Measurements from ENCODE around the gene NCKAP5.

The NCKAP5 gene

GRCh38 chr2:133270550-133270949 is 297.7 kb downstream of the NCKAP5 start:
- Histone ChIP-seq H3K23ac (ENCODE audit: low read length in 2 of 2) (no peak overlapping the region), H2BK120ac (ENCODE audit: low read depth, low read length) (no peak overlapping the region), H3K27me3 (ENCODE audit: control insufficient read depth in 1 of 2, insufficient read depth in 1 of 2, low read length in 2 of 2) (peaks cover 0 to 8% of the 10 kb centered on the region in 2 experiments), H2BK12ac (ENCODE audit: low read length in 2 of 2) (no peak overlapping the region), H3K27ac (ENCODE audit: low read length, poor library complexity, severe bottlenecking) (no peak overlapping the region), H3K4me2 (ENCODE audit: low read length, poor library complexity, severe bottlenecking) (no peak overlapping the region), H3K4ac (ENCODE audit: low read depth in 1 of 2, low read length in 2 of 2) (no peak overlapping the region), H3K36me3 (ENCODE audit: control insufficient read depth in 1 of 2, insufficient read depth in 2 of 2, low read depth in 1 of 2, low read length in 2 of 2) (no peaks in the 10 kb centered on the region), H2BK15ac (ENCODE audit: low read depth, poor library complexity, severe bottlenecking) (no peak overlapping the region), H3K9me3 (ENCODE audit: control insufficient read depth, low read length) (no peaks in the 10 kb centered on the region), H4K8ac (ENCODE audit: low read length) (no peak overlapping the region), H3K79me1 (replicated peaks; ENCODE audit: low read length, poor library complexity, severe bottlenecking) (peaks cover 4% of the 10 kb centered on the region), H3K9ac (ENCODE audit: low read length) (no peak overlapping the region), H3K18ac (ENCODE audit: low read depth in 1 of 2, low read length in 2 of 2) (no peak overlapping the region), H4K91ac (ENCODE audit: low read length) (no peak overlapping the region), H3K14ac (ENCODE audit: low read length in 2 of 2) (no peak overlapping the region), H2AK5ac (ENCODE audit: low read length, severe bottlenecking) (no peak overlapping the region), H3K4me3 (ENCODE audit: insufficient read depth in 1 of 2, low read depth in 1 of 2, low read length in 2 of 2) (no peak overlapping the region), H2AFZ (ENCODE audit: low read depth, low read length) (no peak overlapping the region), H2BK5ac (ENCODE audit: low read depth, low read length, poor library complexity, severe bottlenecking) (no peak overlapping the region), H3K4me1 (ENCODE audit: control insufficient read depth, insufficient read depth, low read depth, low read length) (peaks cover 11% of the 10 kb centered on the region)
- no peak for DNase-seq
- WGBS: 91% methylated on average over 5 of the region's 5 CpGs

GRCh38 chr2:133266926-133267590 is 301.2 kb downstream of the NCKAP5 start:
- Histone ChIP-seq H2AK5ac (ENCODE audit: low read length, severe bottlenecking) (no peak overlapping the region), H3K14ac (ENCODE audit: low read length in 2 of 2) (no peak overlapping the region), H2BK15ac (ENCODE audit: low read depth, poor library complexity, severe bottlenecking) (no peak overlapping the region), H2AFZ (ENCODE audit: low read depth, low read length) (no peak overlapping the region), H2BK12ac (ENCODE audit: low read length in 2 of 2) (no peak overlapping the region), H3K4me1 (ENCODE audit: control insufficient read depth, insufficient read depth, low read depth, low read length) (peaks cover 16% of the 10 kb centered on the region), H3K9me3 (ENCODE audit: control insufficient read depth, low read length) (no peaks in the 10 kb centered on the region), H3K18ac (ENCODE audit: low read depth in 1 of 2, low read length in 2 of 2) (no peak overlapping the region), H3K9ac (ENCODE audit: low read length) (no peak overlapping the region), H3K23ac (ENCODE audit: low read length in 2 of 2) (no peak overlapping the region), H2BK5ac (ENCODE audit: low read depth, low read length, poor library complexity, severe bottlenecking) (no peak overlapping the region), H3K36me3 (ENCODE audit: control insufficient read depth in 1 of 2, insufficient read depth in 2 of 2, low read depth in 1 of 2, low read length in 2 of 2) (no peaks in the 10 kb centered on the region), H4K91ac (ENCODE audit: low read length) (no peak overlapping the region), H2BK120ac (ENCODE audit: low read depth, low read length) (no peak overlapping the region), H4K8ac (ENCODE audit: low read length) (no peak overlapping the region), H3K79me1 (replicated peaks; ENCODE audit: low read length, poor library complexity, severe bottlenecking) (peaks cover 4% of the 10 kb centered on the region), H3K27ac (ENCODE audit: low read length, poor library complexity, severe bottlenecking) (no peak overlapping the region), H3K4me2 (ENCODE audit: low read length, poor library complexity, severe bottlenecking) (peak overlapping the region; percentile 100), H3K27me3 (ENCODE audit: control insufficient read depth in 1 of 2, insufficient read depth in 1 of 2, low read length in 2 of 2) (peaks cover 0 to 8% of the 10 kb centered on the region in 2 experiments), H3K4me3 (ENCODE audit: insufficient read depth in 1 of 2, low read depth in 1 of 2, low read length in 2 of 2) (peak overlapping the region in 1 of 2 experiments; percentile 27), H3K4ac (ENCODE audit: low read depth in 1 of 2, low read length in 2 of 2) (no peak overlapping the region)
- WGBS: 3% methylated on average over 12 of the region's 17 CpGs
- DNase-seq: no peak

- Histone ChIP-seq H3K4ac (ENCODE audit: low read depth in 1 of 2, low read length in 2 of 2) (no peak overlapping the region), H2AFZ (ENCODE audit: low read depth, low read length) (peak overlapping the region; percentile 23), H3K27me3 (ENCODE audit: control insufficient read depth in 1 of 2, insufficient read depth in 1 of 2, low read length in 2 of 2) (peaks cover 0 to 8% of the 10 kb centered on the region in 2 experiments), H3K9me3 (ENCODE audit: control insufficient read depth, low read length) (no peaks in the 10 kb centered on the region), H3K36me3 (ENCODE audit: control insufficient read depth in 1 of 2, insufficient read depth in 2 of 2, low read depth in 1 of 2, low read length in 2 of 2) (no peaks in the 10 kb centered on the region), H2AK5ac (ENCODE audit: low read length, severe bottlenecking) (no peak overlapping the region), H2BK120ac (ENCODE audit: low read depth, low read length) (no peak overlapping the region), H2BK12ac (ENCODE audit: low read length in 2 of 2) (no peak overlapping the region), H4K8ac (ENCODE audit: low read length) (no peak overlapping the region), H3K79me1 (replicated peaks; ENCODE audit: low read length, poor library complexity, severe bottlenecking) (peaks cover 4% of the 10 kb centered on the region), H3K9ac (ENCODE audit: low read length) (no peak overlapping the region), H3K27ac (ENCODE audit: low read length, poor library complexity, severe bottlenecking) (no peak overlapping the region), H3K4me2 (ENCODE audit: low read length, poor library complexity, severe bottlenecking) (peak overlapping the region; percentile 100), H3K4me3 (ENCODE audit: insufficient read depth in 1 of 2, low read depth in 1 of 2, low read length in 2 of 2) (peak overlapping the region; percentile 63 to 67), H3K23ac (ENCODE audit: low read length in 2 of 2) (no peak overlapping the region), H4K91ac (ENCODE audit: low read length) (peak overlapping the region; percentile 71), H3K14ac (ENCODE audit: low read length in 2 of 2) (no peak overlapping the region), H2BK5ac (ENCODE audit: low read depth, low read length, poor library complexity, severe bottlenecking) (no peak overlapping the region), H3K4me1 (ENCODE audit: control insufficient read depth, insufficient read depth, low read depth, low read length) (peaks cover 16% of the 10 kb centered on the region), H2BK15ac (ENCODE audit: low read depth, poor library complexity, severe bottlenecking) (no peak overlapping the region), H3K18ac (ENCODE audit: low read depth in 1 of 2, low read length in 2 of 2) (peak overlapping the region in 1 of 2 experiments; percentile 64)
- 3% methylated on average over 56 of the region's 68 CpGs for WGBS
- DNase-seq: no peak
Measured at GRCh38 chr2:133266041-133266925, 302.0 kb downstream of the NCKAP5 start.

GRCh38 chr2:133265432-133265949 is 302.8 kb downstream of the NCKAP5 start:
- H2AFZ ChIP-seq (ENCODE audit: low read depth, low read length): no peak overlapping the region
- WGBS: 8% methylated on average over 18 of the region's 19 CpGs
- H4K91ac ChIP-seq (ENCODE audit: low read length): no peak overlapping the region
- H2BK120ac ChIP-seq (ENCODE audit: low read depth, low read length): no peak overlapping the region
- peaks cover 16% of the 10 kb centered on the region for H3K4me1 ChIP-seq (ENCODE audit: control insufficient read depth, insufficient read depth, low read depth, low read length)
- H2AK5ac ChIP-seq (ENCODE audit: low read length, severe bottlenecking): no peak overlapping the region
- no peak for DNase-seq
- H3K79me1 ChIP-seq (replicated peaks; ENCODE audit: low read length, poor library complexity, severe bottlenecking): peaks cover 4% of the 10 kb centered on the region
- no peak overlapping the region for H3K27ac ChIP-seq (ENCODE audit: low read length, poor library complexity, severe bottlenecking)
- H2BK12ac ChIP-seq (ENCODE audit: low read length in 2 of 2): no peak overlapping the region
- H3K4me2 ChIP-seq (ENCODE audit: low read length, poor library complexity, severe bottlenecking): peak overlapping the region; percentile 100
- H3K27me3 ChIP-seq (ENCODE audit: control insufficient read depth in 1 of 2, insufficient read depth in 1 of 2, low read length in 2 of 2): peaks cover 0 to 8% of the 10 kb centered on the region in 2 experiments
- no peak overlapping the region for H3K9ac ChIP-seq (ENCODE audit: low read length)
- H3K18ac ChIP-seq (ENCODE audit: low read depth in 1 of 2, low read length in 2 of 2): no peak overlapping the region
- no peak overlapping the region for H4K8ac ChIP-seq (ENCODE audit: low read length)
- H3K23ac ChIP-seq (ENCODE audit: low read length in 2 of 2): no peak overlapping the region
- H2BK15ac ChIP-seq (ENCODE audit: low read depth, poor library complexity, severe bottlenecking): no peak overlapping the region
- H2BK5ac ChIP-seq (ENCODE audit: low read depth, low read length, poor library complexity, severe bottlenecking): no peak overlapping the region
- no peak overlapping the region for H3K14ac ChIP-seq (ENCODE audit: low read length in 2 of 2)
- peak overlapping the region in 1 of 2 experiments; percentile 39 for H3K4me3 ChIP-seq (ENCODE audit: insufficient read depth in 1 of 2, low read depth in 1 of 2, low read length in 2 of 2)
- no peak overlapping the region for H3K4ac ChIP-seq (ENCODE audit: low read depth in 1 of 2, low read length in 2 of 2)
- H3K36me3 ChIP-seq (ENCODE audit: control insufficient read depth in 1 of 2, insufficient read depth in 2 of 2, low read depth in 1 of 2, low read length in 2 of 2): no peaks in the 10 kb centered on the region
- H3K9me3 ChIP-seq (ENCODE audit: control insufficient read depth, low read length): no peaks in the 10 kb centered on the region
